GM23248 (cell line): ENCODE measurements around the gene LDLRAD4.

ENCODE experiments used
- EZH2 ChIP-seq: fragments of 200-600 bp; sonication (generic); IDR thresholded peaks from 2 replicates; pipeline ENCODE4 v1.6.1; 2018; ENCODE audit warnings: antibody characterized with exemption, mild to moderate bottlenecking; ENCODE audit not compliant: insufficient read depth, poor library complexity, severe bottlenecking
- EZH2phosphoT487 ChIP-seq: fragments of 200-600 bp; sonication (generic); IDR thresholded peaks from 2 replicates; pipeline ENCODE4 v1.6.1; 2018; ENCODE audit warnings: antibody characterized with exemption, moderate library complexity, mild to moderate bottlenecking, low read depth; ENCODE audit not compliant: insufficient read depth

GRCh38 chr18:13496691-13497281 is 278.2 kb downstream of the LDLRAD4 start:
- no peak for TF ChIP-seq EZH2
- no peak for TF ChIP-seq EZH2phosphoT487
